Loucy (cell line): ENCODE results near the gene ITGAL.

Source experiments
- H2AFZ ChIP-seq: fragments of 200-600 bp; sonication (generic); 2 replicates; pipeline ENCODE4 v1.6.0; 2016; ENCODE audit warnings: antibody characterized with exemption, mild to moderate bottlenecking, low read length, moderate library complexity
- H3F3A ChIP-seq: fragments of 200-600 bp; 2 replicates; pipeline ENCODE4 v1.6.0; 2016; ENCODE audit warnings: antibody characterized with exemption, low read depth, mild to moderate bottlenecking
- H3K27me3 ChIP-seq: fragments of 200-600 bp; sonication (generic); 2 replicates; pipeline ENCODE4 v1.6.1; 2014; ENCODE audit warnings: low read length, mild to moderate bottlenecking; ENCODE audit not compliant: insufficient read depth, poor library complexity, severe bottlenecking
- H3K36me3 ChIP-seq: fragments of 200-600 bp; sonication (generic); 2 replicates; pipeline ENCODE4 v1.6.1; 2016; ENCODE audit warnings: low read length; ENCODE audit not compliant: insufficient read depth
- H3K4me1 ChIP-seq: fragments of 200-600 bp; sonication (generic); 2 replicates; pipeline ENCODE4 v1.5.1; 2014; ENCODE audit warnings: low read length, mild to moderate bottlenecking; ENCODE audit not compliant: insufficient read depth, poor library complexity, severe bottlenecking
- H3K4me2 ChIP-seq: fragments of 200-600 bp; sonication (generic); 2 replicates; pipeline ENCODE4 v1.6.0; 2014; ENCODE audit warnings: antibody characterized with exemption, low read length, low read depth, mild to moderate bottlenecking; ENCODE audit not compliant: poor library complexity, severe bottlenecking
- H3K4me3 ChIP-seq: fragments of 200-600 bp; sonication (generic); 2 replicates; pipeline ENCODE4 v1.5.1; 2014; ENCODE audit warnings: low read length, mild to moderate bottlenecking, mixed read lengths; ENCODE audit not compliant: poor library complexity, severe bottlenecking
- H3K79me2 ChIP-seq: fragments of 200-600 bp; sonication (generic); 2 replicates; pipeline ENCODE4 v1.6.1; 2014; ENCODE audit warnings: low read length; ENCODE audit not compliant: insufficient read depth
- H3K9ac ChIP-seq: fragments of 200-600 bp; sonication (generic); 2 replicates; pipeline ENCODE4 v1.6.0; 2014; ENCODE audit warnings: mild to moderate bottlenecking, low read depth, low read length, moderate library complexity; ENCODE audit not compliant: poor library complexity, severe bottlenecking
- H3K9me2 ChIP-seq: fragments of 200-600 bp; sonication (generic); replicated peaks from 2 replicates; pipeline ENCODE4 v1.6.1; 2016; ENCODE audit warnings: low read depth, low read length, mixed read lengths
- H3K9me3 ChIP-seq: fragments of 200-600 bp; sonication (generic); 2 replicates; pipeline ENCODE4 v1.6.1; 2014; ENCODE audit warnings: mild to moderate bottlenecking, antibody characterized with exemption, low read length, low read depth; ENCODE audit not compliant: insufficient read depth
- H4K20me1 ChIP-seq: fragments of 200-600 bp; sonication (generic); 2 replicates; pipeline ENCODE4 v1.6.0; 2014; ENCODE audit warnings: antibody characterized with exemption, low read length, mild to moderate bottlenecking; ENCODE audit not compliant: insufficient read depth, poor library complexity, severe bottlenecking
- EZH2phosphoT487 ChIP-seq: fragments of 200-600 bp; IDR thresholded peaks from 2 replicates; pipeline ENCODE4 v1.6.1; 2018; ENCODE audit warnings: antibody characterized with exemption, mild to moderate bottlenecking, moderate library complexity, borderline replicate concordance
- TF ChIP-seq, protein P1 (sequence below): fragments of 200-600 bp; sonication (generic); conservative IDR thresholded peaks from 2 replicates; pipeline ENCODE4 v1.5.1; 2014; ENCODE audit warnings: mild to moderate bottlenecking, antibody characterized with exemption, low read length

The ITGAL gene

GRCh38 chr16:30510376-30510938 is 37.9 kb downstream of the ITGAL start:
- Histone ChIP-seq H2AFZ (no peak overlapping the region), H3K9me2 (no peaks in the 10 kb centered on the region), H3K9ac (no peak overlapping the region), H3K4me3 (no peak overlapping the region), H3K9me3 (no peaks in the 10 kb centered on the region), H3K4me1 (no peaks in the 10 kb centered on the region), H3K27me3 (no peaks in the 10 kb centered on the region), H3F3A (no peaks in the 10 kb centered on the region), H3K4me2 (no peak overlapping the region), H4K20me1 (no peaks in the 10 kb centered on the region), H3K79me2 (no peaks in the 10 kb centered on the region), H3K36me3 (peaks cover 25% of the 10 kb centered on the region; the same call in 1 of the 2 replicates)
- TF ChIP-seq, protein P1, sequence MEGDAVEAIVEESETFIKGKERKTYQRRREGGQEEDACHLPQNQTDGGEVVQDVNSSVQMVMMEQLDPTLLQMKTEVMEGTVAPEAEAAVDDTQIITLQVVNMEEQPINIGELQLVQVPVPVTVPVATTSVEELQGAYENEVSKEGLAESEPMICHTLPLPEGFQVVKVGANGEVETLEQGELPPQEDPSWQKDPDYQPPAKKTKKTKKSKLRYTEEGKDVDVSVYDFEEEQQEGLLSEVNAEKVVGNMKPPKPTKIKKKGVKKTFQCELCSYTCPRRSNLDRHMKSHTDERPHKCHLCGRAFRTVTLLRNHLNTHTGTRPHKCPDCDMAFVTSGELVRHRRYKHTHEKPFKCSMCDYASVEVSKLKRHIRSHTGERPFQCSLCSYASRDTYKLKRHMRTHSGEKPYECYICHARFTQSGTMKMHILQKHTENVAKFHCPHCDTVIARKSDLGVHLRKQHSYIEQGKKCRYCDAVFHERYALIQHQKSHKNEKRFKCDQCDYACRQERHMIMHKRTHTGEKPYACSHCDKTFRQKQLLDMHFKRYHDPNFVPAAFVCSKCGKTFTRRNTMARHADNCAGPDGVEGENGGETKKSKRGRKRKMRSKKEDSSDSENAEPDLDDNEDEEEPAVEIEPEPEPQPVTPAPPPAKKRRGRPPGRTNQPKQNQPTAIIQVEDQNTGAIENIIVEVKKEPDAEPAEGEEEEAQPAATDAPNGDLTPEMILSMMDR: no peak
- TF ChIP-seq EZH2phosphoT487: no peak

GRCh38 chr16:30511509-30511908 is 39.0 kb downstream of the ITGAL start:
- no peak overlapping the region for H3K4me2 ChIP-seq
- no peak for TF ChIP-seq EZH2phosphoT487
- TF ChIP-seq, protein P1: no peak
- H2AFZ ChIP-seq: no peak overlapping the region
- no peaks in the 10 kb centered on the region for H3F3A ChIP-seq
- no peak overlapping the region for H3K4me3 ChIP-seq
- H3K36me3 ChIP-seq: peaks cover 25% of the 10 kb centered on the region; the same call in 1 of the 2 replicates
- H3K4me1 ChIP-seq: no peaks in the 10 kb centered on the region
- H4K20me1 ChIP-seq: no peaks in the 10 kb centered on the region
- H3K9me3 ChIP-seq: no peaks in the 10 kb centered on the region
- H3K79me2 ChIP-seq: no peaks in the 10 kb centered on the region
- H3K27me3 ChIP-seq: no peaks in the 10 kb centered on the region
- no peaks in the 10 kb centered on the region for H3K9me2 ChIP-seq
- no peak overlapping the region for H3K9ac ChIP-seq

DNA sequence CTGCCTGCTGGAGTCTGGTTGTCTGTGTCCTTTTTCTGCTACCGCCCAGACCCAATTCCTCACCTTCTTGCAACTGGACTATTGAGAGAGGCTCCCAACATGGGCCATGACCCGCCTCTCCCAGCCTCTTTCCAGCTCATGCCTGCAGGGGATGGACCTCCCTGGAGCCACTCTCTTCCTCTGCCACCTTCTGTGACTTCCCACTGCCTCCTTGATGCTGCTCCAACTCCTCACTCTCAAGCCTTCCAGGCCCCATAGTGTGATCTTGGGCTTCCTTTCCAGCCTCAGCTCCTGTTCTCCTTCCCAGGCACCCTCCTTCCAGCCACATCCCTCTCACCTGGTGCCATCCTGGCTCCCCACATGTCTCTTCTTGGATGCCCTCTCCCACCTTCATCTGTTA is 42.7 kb downstream of the ITGAL start:
- Histone ChIP-seq H3K4me3 (no peak overlapping the region), H3K4me1 (peaks cover 9% of the 10 kb centered on the region), H3K79me2 (no peaks in the 10 kb centered on the region), H4K20me1 (no peaks in the 10 kb centered on the region), H3F3A (no peaks in the 10 kb centered on the region), H3K27me3 (no peaks in the 10 kb centered on the region), H3K4me2 (no peak overlapping the region), H3K36me3 (peaks cover 22% of the 10 kb centered on the region; the same call in 1 of the 2 replicates), H3K9me3 (no peaks in the 10 kb centered on the region), H3K9ac (no peak overlapping the region), H2AFZ (no peak overlapping the region), H3K9me2 (no peaks in the 10 kb centered on the region)
- TF ChIP-seq EZH2phosphoT487: no peak
- TF ChIP-seq, protein P1: no peak
